ENCODE measurements around the gene CTSE. TPM values are rescaled to one million over a fixed set of nuclear protein-coding genes. Genes with fewer than 3 reads are reported as not detected.

CTSE gene
- total and polyA plus RNA-seq, 9 of the 15 experiments (the other 6 are each of a cell fraction or from before 2014, with no cell fraction given) = 0.04 to 0.18 (median 0.09) TPM; not detected in 4

GRCh38 chr1:205977402-205978014, 46.2 kb downstream of the CTSE start (continued):
- TF ChIP-seq ZNF175 (CRISPR knock-in tag; IDR thresholded peaks at IDR 0.05; ENCODE audit: low read depth) = no peak
- no peak for TF ChIP-seq ELF2 (CRISPR knock-in tag; IDR thresholded peaks at IDR 0.05)
- no peak for TF ChIP-seq MBD2 (IDR thresholded peaks at IDR 0.05; ENCODE audit: borderline replicate concordance, low read depth)
- TF ChIP-seq POLR2B (IDR thresholded peaks at IDR 0.05; ENCODE audit: low read depth, partially characterized antibody) = no peak
- no peak for TF ChIP-seq ZBTB43 (CRISPR knock-in tag; IDR thresholded peaks at IDR 0.05)
- no peak for TF ChIP-seq ZBTB34 (CRISPR knock-in tag; IDR thresholded peaks at IDR 0.05)
- TF ChIP-seq CTCF (IDR thresholded peaks at IDR 0.05 in 2 of 3, conservative IDR thresholded peaks at IDR 0.05 in 1 of 3; ENCODE audit: insufficient read depth in 2 of 3, low read depth in 1 of 3, low read length in 3 of 3) = peak; percentile 96 to 98 (median 98)
- 0 out of 2 replicates have a peak, but pooled peaks have one; percentile 13 for TF ChIP-seq ATF7 (IDR thresholded peaks at IDR 0.05)
- TF ChIP-seq RBBP5 (IDR thresholded peaks at IDR 0.05; ENCODE audit: borderline replicate concordance, insufficient read depth, low read length, poor library complexity, severe bottlenecking) = no peak
- TF ChIP-seq THRAP3 (IDR thresholded peaks at IDR 0.05; ENCODE audit: borderline replicate concordance) = no peak
- no peak for TF ChIP-seq MEF2D (tag; conservative IDR thresholded peaks at IDR 0.05; ENCODE audit: low read depth)
- no peak for TF ChIP-seq ZNF696 (CRISPR knock-in tag; conservative IDR thresholded peaks at IDR 0.05)
- TF ChIP-seq PHF20 (IDR thresholded peaks at IDR 0.05; ENCODE audit: partially characterized antibody) = no peak
- TF ChIP-seq STAG1 (CRISPR knock-in tag; IDR thresholded peaks at IDR 0.05; ENCODE audit: borderline replicate concordance) = peak; percentile 91
- TF ChIP-seq DMBX1 (CRISPR knock-in tag; IDR thresholded peaks at IDR 0.05; ENCODE audit: borderline replicate concordance) = no peak
- TF ChIP-seq TRIM25 (IDR thresholded peaks at IDR 0.05; ENCODE audit: borderline replicate concordance) = no peak
- TF ChIP-seq FOXP4 (CRISPR knock-in tag; IDR thresholded peaks at IDR 0.05; ENCODE audit: borderline replicate concordance) = no peak
- TF ChIP-seq FOXM1 (IDR thresholded peaks at IDR 0.05; ENCODE audit: low read depth) = no peak
- 0 out of 2 replicates have a peak, but pooled peaks have one; percentile 34 for TF ChIP-seq FOXM1 (CRISPR knock-in tag; IDR thresholded peaks at IDR 0.05; ENCODE audit: low read depth)
